HUES48 (cell line): ENCODE results near the gene FNDC3B.

Experiments
- H3K27ac ChIP-seq: one replicate; pipeline ENCODE4 v1.7.0; 2013; ENCODE audit warnings: low read depth, low read length, inconsistent platforms
- H3K27me3 ChIP-seq: 2 replicates; pipeline ENCODE4 v1.6.1; 2013; ENCODE audit warnings: mild to moderate bottlenecking, low read length; ENCODE audit not compliant: control insufficient read depth, insufficient read depth
- H3K36me3 ChIP-seq: 2 replicates; pipeline ENCODE4 v1.6.1; 2013; ENCODE audit warnings: low read length; ENCODE audit not compliant: control insufficient read depth, insufficient read depth
- H3K4me1 ChIP-seq: 2 replicates; pipeline ENCODE4 v1.6.1; 2013; ENCODE audit warnings: mild to moderate bottlenecking, low read length; ENCODE audit not compliant: control insufficient read depth, insufficient read depth
- H3K4me3 ChIP-seq: 2 replicates; pipeline ENCODE4 v1.5.1; 2013; ENCODE audit warnings: mild to moderate bottlenecking, low read depth, low read length
- H3K9ac ChIP-seq: 2 replicates; pipeline ENCODE4 v1.6.1; 2013; ENCODE audit warnings: mild to moderate bottlenecking, low read depth, low read length, moderate library complexity
- H3K9me3 ChIP-seq: 2 replicates; pipeline ENCODE4 v1.6.1; 2013; ENCODE audit warnings: low read length; ENCODE audit not compliant: control insufficient read depth, insufficient read depth

Gene FNDC3B

GRCh38 chr3:172138193-172138537, 98.8 kb downstream of the FNDC3B start:
- H3K27ac ChIP-seq, result peak overlapping the region; percentile 90

GRCh38 chr3:172138792-172139507, 99.6 kb downstream of the FNDC3B start:
- peak overlapping the region; percentile 90 for H3K27ac ChIP-seq
- H3K27me3 ChIP-seq, result no peaks in the 10 kb centered on the region
- H3K9ac ChIP-seq, result peak overlapping the region; percentile 56
- H3K36me3 ChIP-seq, result no peaks in the 10 kb centered on the region
- no peaks in the 10 kb centered on the region for H3K9me3 ChIP-seq
- H3K4me1 ChIP-seq, result peaks cover 85% of the 10 kb centered on the region
- peak overlapping the region; percentile 31; the same call in 1 of the 2 replicates for H3K4me3 ChIP-seq

More at GRCh38 chr3:172138193-172138537, 98.8 kb downstream of the FNDC3B start:
- Histone ChIP-seq H3K4me1 (peaks cover 88% of the 10 kb centered on the region), H3K27me3 (no peaks in the 10 kb centered on the region), H3K9me3 (no peaks in the 10 kb centered on the region), H3K9ac (no peak overlapping the region), H3K4me3 (no peak overlapping the region), H3K36me3 (no peaks in the 10 kb centered on the region)

- Histone ChIP-seq H3K27ac (peak overlapping the region; percentile 90), H3K9ac (peak overlapping the region; percentile 56; the same call in 1 of the 2 replicates), H3K36me3 (no peaks in the 10 kb centered on the region), H3K9me3 (no peaks in the 10 kb centered on the region), H3K4me1 (peaks cover 89% of the 10 kb centered on the region), H3K4me3 (peak overlapping the region; percentile 31), H3K27me3 (no peaks in the 10 kb centered on the region)
Measured at GRCh38 chr3:172139528-172140276, 100.3 kb downstream of the FNDC3B start.

GRCh38 chr3:172140499-172141391, 101.4 kb downstream of the FNDC3B start:
- Histone ChIP-seq H3K4me3 (peak overlapping the region; percentile 8; the same call in 1 of the 2 replicates), H3K27ac (peak overlapping the region; percentile 90), H3K4me1 (peaks cover 89% of the 10 kb centered on the region), H3K36me3 (no peaks in the 10 kb centered on the region), H3K9me3 (no peaks in the 10 kb centered on the region), H3K27me3 (no peaks in the 10 kb centered on the region), H3K9ac (peak overlapping the region; percentile 33)

GRCh38 chr3:172142051-172142863, 102.9 kb downstream of the FNDC3B start:
- no peaks in the 10 kb centered on the region for H3K36me3 ChIP-seq
- peak overlapping the region; percentile 73 for H3K27ac ChIP-seq
- H3K4me3 ChIP-seq, result no peak overlapping the region
- H3K27me3 ChIP-seq, result no peaks in the 10 kb centered on the region
- no peak overlapping the region for H3K9ac ChIP-seq
- H3K4me1 ChIP-seq, result peaks cover 84% of the 10 kb centered on the region
- no peaks in the 10 kb centered on the region for H3K9me3 ChIP-seq

- H3K9ac ChIP-seq, result no peak overlapping the region
- no peak overlapping the region for H3K4me3 ChIP-seq
- H3K27ac ChIP-seq, result peak overlapping the region; percentile 73
- H3K9me3 ChIP-seq, result no peaks in the 10 kb centered on the region
- H3K4me1 ChIP-seq, result peaks cover 77% of the 10 kb centered on the region
- H3K27me3 ChIP-seq, result no peaks in the 10 kb centered on the region
- no peaks in the 10 kb centered on the region for H3K36me3 ChIP-seq
Measured at GRCh38 chr3:172142864-172143451, 103.6 kb downstream of the FNDC3B start.

- Histone ChIP-seq H3K27ac (no peak overlapping the region), H3K9me3 (no peaks in the 10 kb centered on the region), H3K4me1 (peaks cover 76% of the 10 kb centered on the region)
Measured at GRCh38 chr3:172143739-172144497, 104.5 kb downstream of the FNDC3B start.

GRCh38 chr3:172144601-172145000, 105.2 kb downstream of the FNDC3B start:
- Histone ChIP-seq H3K36me3 (no peaks in the 10 kb centered on the region), H3K27ac (no peak overlapping the region), H3K9me3 (no peaks in the 10 kb centered on the region), H3K4me1 (peaks cover 71% of the 10 kb centered on the region), H3K9ac (no peak overlapping the region), H3K27me3 (no peaks in the 10 kb centered on the region), H3K4me3 (no peak overlapping the region)

More at GRCh38 chr3:172143739-172144497, 104.5 kb downstream of the FNDC3B start:
- no peaks in the 10 kb centered on the region for H3K36me3 ChIP-seq
- H3K9ac ChIP-seq, result no peak overlapping the region
- no peak overlapping the region for H3K4me3 ChIP-seq
- no peaks in the 10 kb centered on the region for H3K27me3 ChIP-seq

GRCh38 chr3:172145031-172145686, 105.8 kb downstream of the FNDC3B start:
- Histone ChIP-seq H3K36me3 (no peaks in the 10 kb centered on the region), H3K4me1 (peaks cover 65% of the 10 kb centered on the region), H3K27ac (no peak overlapping the region), H3K9ac (no peak overlapping the region), H3K27me3 (no peaks in the 10 kb centered on the region), H3K9me3 (no peaks in the 10 kb centered on the region), H3K4me3 (no peak overlapping the region)
